SJCRH30 (cell line): ENCODE measurements around the gene ADAM12. TPM values are rescaled to one million over a fixed set of nuclear protein-coding genes. Genes with fewer than 3 reads are reported as not detected.

Source experiments
- DNase-seq, 2 experiments: peaks; one replicate each; pipeline ENCODE4 v3.0.0-alpha.2; 2015 to 2020
- H3K27ac ChIP-seq: fragments of 250-450 bp; sonication (Bioruptor Pico); 2 replicates; pipeline ENCODE4 v1.5.1; 2020; ENCODE audit warnings: mild to moderate bottlenecking, moderate library complexity
- H3K27me3 ChIP-seq: fragments of 250-450 bp; sonication (Bioruptor Pico); 2 replicates; pipeline ENCODE4 v1.5.1; 2020; ENCODE audit warnings: mild to moderate bottlenecking, moderate library complexity
- H3K36me3 ChIP-seq: fragments of 250-450 bp; sonication (Bioruptor Pico); 2 replicates; pipeline ENCODE4 v1.5.1; 2020; ENCODE audit warnings: mild to moderate bottlenecking, moderate library complexity
- H3K4me1 ChIP-seq: fragments of 250-450 bp; sonication (Bioruptor Pico); 2 replicates; pipeline ENCODE4 v1.5.1; 2020; ENCODE audit warnings: mild to moderate bottlenecking, moderate library complexity
- H3K4me3 ChIP-seq: fragments of 250-450 bp; sonication (Bioruptor Pico); 2 replicates; pipeline ENCODE4 v1.5.1; 2020; ENCODE audit warnings: mild to moderate bottlenecking, moderate library complexity
- H3K9me3 ChIP-seq: fragments of 250-450 bp; sonication (Bioruptor Pico); replicated peaks from 2 replicates; pipeline ENCODE4 v1.5.1; 2020; ENCODE audit warnings: mild to moderate bottlenecking, moderate library complexity
- total RNA-seq: library from RNA; depleted of rRNA; stranded (reverse); fragments of >200 nt; shearing (Covaris generic); gene quantifications from 2 replicates; pipeline ENCODE4 v1.2.3, GENCODE V29; 2014

Gene ADAM12
- total RNA-seq, 1 experiment from 2014 or later, result 0.26 TPM

DNA sequence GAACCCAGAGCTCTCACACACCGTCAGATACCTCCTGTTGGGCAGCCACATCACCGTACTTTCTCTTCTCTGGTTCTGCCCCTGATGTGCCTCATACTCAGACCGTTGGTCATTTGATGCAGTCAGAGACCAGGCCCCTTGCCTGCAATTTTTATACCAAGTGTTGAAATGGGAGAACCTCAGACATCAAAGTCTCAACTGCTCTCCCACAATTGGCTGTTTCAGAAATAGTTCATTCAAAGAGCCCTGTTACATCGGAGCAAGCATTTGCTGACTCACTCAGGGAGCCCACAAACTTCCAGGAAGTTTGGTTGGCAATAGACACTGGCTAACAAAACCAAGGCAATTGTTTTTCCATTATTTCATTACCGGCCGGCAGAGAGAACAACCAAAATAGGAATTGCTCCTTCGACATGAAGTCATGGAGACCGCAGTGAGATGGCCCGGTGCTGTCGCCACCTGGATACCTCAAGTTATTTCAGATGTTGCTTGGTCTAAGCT lies 33.5 kb upstream of the ADAM12 start:
- Histone ChIP-seq H3K4me1 (peaks cover 6% of the 10 kb centered on the region; the same call in 1 of the 2 replicates), H3K9me3 (peaks cover 9% of the 10 kb centered on the region), H3K4me3 (no peak overlapping the region), H3K36me3 (no peaks in the 10 kb centered on the region), H3K27ac (no peak overlapping the region), H3K27me3 (no peaks in the 10 kb centered on the region)
- DNase-seq, result peak in 1 of 2 experiments; percentile 36

- H3K9me3 ChIP-seq, result peaks cover 7% of the 10 kb centered on the region
- peaks cover 6% of the 10 kb centered on the region; the same call in 1 of the 2 replicates for H3K4me1 ChIP-seq
- no peak overlapping the region for H3K27ac ChIP-seq
- no peak for DNase-seq
- no peaks in the 10 kb centered on the region for H3K36me3 ChIP-seq
- no peaks in the 10 kb centered on the region for H3K27me3 ChIP-seq
- no peak overlapping the region for H3K4me3 ChIP-seq
Measured at GRCh38 chr10:126420567-126421300, 32.5 kb upstream of the ADAM12 start.

DNA sequence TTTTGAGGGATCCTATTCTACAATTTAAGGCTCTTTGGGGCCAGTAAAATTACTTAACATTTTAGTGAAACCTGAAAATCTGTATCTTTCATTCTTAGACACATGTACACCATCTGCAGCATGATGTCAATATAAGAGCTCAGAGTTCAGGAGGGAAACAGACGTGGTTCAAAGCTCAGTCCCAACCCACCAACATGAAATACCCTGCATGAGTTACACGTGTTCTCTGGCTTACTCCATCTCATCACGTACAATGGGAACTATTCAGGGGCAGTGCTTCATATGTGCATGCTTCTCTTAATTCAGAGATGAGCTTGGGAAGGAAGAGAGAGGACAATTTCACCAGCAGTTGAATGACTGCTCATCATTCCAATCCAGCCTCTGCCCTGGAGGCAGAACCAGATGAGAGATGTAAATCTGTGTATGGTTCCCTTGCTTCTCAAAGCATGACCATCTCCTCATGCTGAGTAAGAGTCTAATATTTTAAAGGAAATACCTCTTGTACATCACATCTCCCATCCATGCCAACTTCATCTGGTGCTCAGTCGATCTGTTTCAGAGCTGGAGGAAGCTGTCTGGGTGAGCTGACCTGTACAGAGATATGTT lies 29.0 kb upstream of the ADAM12 start:
- no peak overlapping the region for H3K4me3 ChIP-seq
- no peaks in the 10 kb centered on the region for H3K9me3 ChIP-seq
- no peak overlapping the region for H3K27ac ChIP-seq
- no peaks in the 10 kb centered on the region for H3K36me3 ChIP-seq
- no peak for DNase-seq
- H3K27me3 ChIP-seq, result no peaks in the 10 kb centered on the region
- H3K4me1 ChIP-seq, result peaks cover 6% of the 10 kb centered on the region; the same call in 1 of the 2 replicates

DNA sequence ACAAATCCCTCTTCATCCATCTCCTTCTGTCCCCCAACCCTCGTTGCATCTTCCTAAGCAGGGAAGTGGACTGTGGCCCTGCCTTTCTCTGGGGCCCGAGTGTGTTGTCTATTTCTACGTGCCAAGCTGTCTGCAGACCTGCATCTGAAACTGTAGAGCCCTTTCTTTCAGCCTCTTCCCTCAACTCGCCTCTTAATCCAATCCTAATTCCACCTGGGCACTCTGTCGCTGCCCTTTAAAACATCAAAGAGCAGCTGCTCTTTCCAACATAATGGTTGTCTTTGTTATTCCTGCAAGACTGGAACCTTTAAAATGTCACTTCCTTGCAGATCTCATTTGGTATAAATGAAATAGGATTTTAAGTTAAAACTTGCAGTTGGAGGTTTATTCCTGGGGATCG lies 21.5 kb upstream of the ADAM12 start:
- Histone ChIP-seq H3K27me3 (no peaks in the 10 kb centered on the region), H3K9me3 (no peaks in the 10 kb centered on the region)
- DNase-seq, result peak; percentile 51 to 83

GRCh38 chr10:126408953-126409641 lies 20.8 kb upstream of the ADAM12 start:
- Histone ChIP-seq H3K4me1 (peaks cover 19% of the 10 kb centered on the region), H3K36me3 (no peaks in the 10 kb centered on the region), H3K9me3 (no peaks in the 10 kb centered on the region), H3K4me3 (no peak overlapping the region), H3K27ac (peak overlapping the region; percentile 48), H3K27me3 (no peaks in the 10 kb centered on the region)
- no peak for DNase-seq

More for the DNA sequence above, 21.5 kb upstream of the ADAM12 start:
- Histone ChIP-seq H3K27ac (peak overlapping the region; percentile 48), H3K4me3 (no peak overlapping the region), H3K36me3 (no peaks in the 10 kb centered on the region), H3K4me1 (peaks cover 19% of the 10 kb centered on the region)

DNA sequence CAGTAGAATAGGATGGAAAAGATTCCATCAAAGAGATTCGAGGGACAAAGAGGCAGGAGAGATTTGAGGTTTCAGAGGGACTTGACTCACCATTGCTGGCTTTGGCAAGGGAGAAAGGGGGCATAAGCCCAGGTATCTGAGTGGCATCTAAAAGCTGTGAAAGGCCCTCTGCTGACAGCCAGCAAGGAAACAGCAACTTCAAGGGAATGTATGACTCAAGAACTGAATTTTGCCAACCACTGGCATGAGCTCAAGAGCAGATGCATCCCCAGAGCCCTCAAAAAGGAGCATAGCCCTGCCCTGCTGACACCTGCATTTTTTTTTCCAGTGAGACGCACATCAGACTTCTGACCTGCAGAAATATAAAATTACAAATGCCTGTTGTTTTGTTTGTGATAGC lies 19.6 kb upstream of the ADAM12 start:
- Histone ChIP-seq H3K9me3 (no peaks in the 10 kb centered on the region), H3K36me3 (no peaks in the 10 kb centered on the region), H3K27ac (no peak overlapping the region), H3K4me3 (no peak overlapping the region), H3K4me1 (peaks cover 19% of the 10 kb centered on the region), H3K27me3 (no peaks in the 10 kb centered on the region)
- no peak for DNase-seq

DNA sequence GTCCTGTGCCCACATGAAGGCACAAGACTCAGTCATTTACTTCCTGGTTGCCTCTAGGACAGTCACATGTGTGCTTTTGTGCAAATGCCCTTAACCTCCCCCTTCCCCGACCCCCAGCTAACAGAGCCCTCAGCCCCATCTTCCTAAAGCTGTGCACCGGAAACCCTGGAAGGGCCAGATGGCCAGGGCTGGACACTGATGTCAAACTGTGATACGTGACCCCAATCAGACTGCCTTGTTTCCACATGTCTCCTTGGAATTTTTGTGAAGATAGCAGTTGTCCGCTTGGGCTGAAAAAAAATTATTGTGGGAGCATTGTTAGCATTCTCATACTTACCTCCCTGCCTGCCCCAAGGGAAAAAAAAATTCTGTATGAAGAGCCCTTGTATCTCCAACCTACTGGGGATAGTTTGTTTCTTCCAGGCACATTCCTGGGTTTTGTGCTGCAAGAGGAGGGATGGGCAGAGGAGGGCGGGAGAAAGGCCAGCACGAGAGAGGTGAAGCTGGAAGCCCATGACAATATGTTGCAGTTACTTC lies 17.0 kb upstream of the ADAM12 start:
- DNase-seq, result no peak
- H3K27ac ChIP-seq, result no peak overlapping the region
- no peak overlapping the region for H3K4me3 ChIP-seq

DNA sequence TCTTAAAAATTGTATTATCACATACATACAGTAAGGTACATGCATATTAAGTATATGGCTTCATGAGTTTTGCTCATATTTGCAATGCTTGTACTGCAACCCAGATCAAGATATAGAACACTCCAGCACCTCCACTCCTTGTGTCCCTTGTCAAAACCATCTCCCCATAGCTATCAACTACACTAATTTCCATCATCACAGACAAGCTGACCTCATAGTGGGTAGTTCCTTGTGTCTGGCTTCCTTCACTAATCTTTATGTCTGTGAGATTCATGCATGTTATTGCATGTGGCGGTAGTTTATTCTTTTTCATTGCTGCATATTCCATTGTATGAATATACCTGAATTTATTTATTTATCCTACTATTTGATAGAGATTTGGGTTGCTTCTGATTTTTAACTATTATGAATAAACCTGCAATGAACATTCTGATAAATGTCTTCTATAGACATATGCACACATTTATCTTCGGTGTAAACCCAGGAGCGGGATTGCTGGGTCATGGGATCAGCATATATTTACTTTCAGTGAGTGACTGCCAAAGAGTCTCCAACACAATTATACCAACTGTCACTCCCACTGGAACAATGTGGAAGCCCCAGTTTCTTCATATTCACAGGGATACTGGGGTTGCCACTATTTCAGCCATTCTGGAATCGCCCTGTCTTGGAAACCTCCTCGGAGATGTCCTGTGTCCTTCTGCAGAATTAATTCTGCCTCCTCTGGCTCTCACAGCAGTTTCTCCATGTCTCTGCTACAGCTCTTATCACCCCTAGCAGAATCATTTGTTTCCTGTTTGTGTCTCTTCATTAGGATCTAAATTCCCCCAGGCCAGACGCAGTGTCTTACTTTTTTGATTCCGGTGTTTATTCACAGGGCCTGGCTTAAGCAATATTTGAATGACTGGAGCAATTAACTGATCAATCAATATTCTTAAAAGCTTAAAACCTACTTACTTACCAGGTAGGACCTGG lies 14.7 kb upstream of the ADAM12 start:
- no peak overlapping the region for H3K27ac ChIP-seq
- no peak for DNase-seq
- peaks cover 11% of the 10 kb centered on the region for H3K4me1 ChIP-seq
- H3K36me3 ChIP-seq, result no peaks in the 10 kb centered on the region
- no peaks in the 10 kb centered on the region for H3K27me3 ChIP-seq
- no peaks in the 10 kb centered on the region for H3K9me3 ChIP-seq
- H3K4me3 ChIP-seq, result no peak overlapping the region

More for the DNA sequence above, 17.0 kb upstream of the ADAM12 start:
- no peaks in the 10 kb centered on the region for H3K27me3 ChIP-seq
- H3K4me1 ChIP-seq, result peaks cover 13% of the 10 kb centered on the region
- H3K9me3 ChIP-seq, result no peaks in the 10 kb centered on the region
- H3K36me3 ChIP-seq, result no peaks in the 10 kb centered on the region

- no peak overlapping the region for H3K4me3 ChIP-seq
- H3K4me1 ChIP-seq, result peaks cover 23% of the 10 kb centered on the region
- H3K27me3 ChIP-seq, result no peaks in the 10 kb centered on the region
- no peaks in the 10 kb centered on the region for H3K9me3 ChIP-seq
- no peak for DNase-seq
- no peaks in the 10 kb centered on the region for H3K36me3 ChIP-seq
- H3K27ac ChIP-seq, result no peak overlapping the region
Measured at GRCh38 chr10:126400641-126401040, 12.4 kb upstream of the ADAM12 start.

DNA sequence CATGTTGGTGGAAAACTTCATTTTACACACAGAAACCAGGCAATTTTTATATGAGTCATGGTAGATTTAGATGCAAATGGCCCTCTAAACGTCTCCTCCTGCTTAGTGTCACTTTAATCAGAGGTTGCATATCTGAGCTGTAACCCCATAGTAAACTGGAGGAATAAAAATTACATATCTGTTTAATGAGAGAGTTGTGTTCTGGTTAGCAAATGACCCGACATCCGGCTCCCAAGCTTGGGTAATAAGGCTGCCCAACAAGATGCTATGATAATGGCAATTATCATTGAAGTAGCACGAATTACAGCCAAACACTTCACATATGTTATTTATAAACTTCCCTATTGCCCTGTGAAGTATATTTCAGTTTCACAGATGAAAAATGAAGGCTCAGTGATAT lies 10.6 kb upstream of the ADAM12 start:
- Histone ChIP-seq H3K4me1 (peaks cover 23% of the 10 kb centered on the region), H3K36me3 (no peaks in the 10 kb centered on the region), H3K4me3 (no peak overlapping the region), H3K27ac (peak overlapping the region; percentile 14; the same call in 1 of the 2 replicates), H3K9me3 (no peaks in the 10 kb centered on the region), H3K27me3 (no peaks in the 10 kb centered on the region)
- DNase-seq, result no peak

- Histone ChIP-seq H3K27me3 (no peaks in the 10 kb centered on the region), H3K4me3 (no peak overlapping the region), H3K4me1 (peaks cover 23% of the 10 kb centered on the region), H3K27ac (peak overlapping the region; percentile 68), H3K36me3 (no peaks in the 10 kb centered on the region), H3K9me3 (no peaks in the 10 kb centered on the region)
- no peak for DNase-seq
Measured at GRCh38 chr10:126398383-126398743, 10.1 kb upstream of the ADAM12 start.

GRCh38 chr10:126397640-126398382 lies 9.5 kb upstream of the ADAM12 start:
- Histone ChIP-seq H3K27ac (peak overlapping the region; percentile 68), H3K27me3 (no peaks in the 10 kb centered on the region), H3K36me3 (no peaks in the 10 kb centered on the region), H3K4me1 (peaks cover 23% of the 10 kb centered on the region), H3K9me3 (no peaks in the 10 kb centered on the region), H3K4me3 (no peak overlapping the region)
- peak; percentile 78 to 86 for DNase-seq

- Histone ChIP-seq H3K27ac (peak overlapping the region; percentile 68), H3K27me3 (no peaks in the 10 kb centered on the region), H3K4me3 (no peak overlapping the region), H3K36me3 (no peaks in the 10 kb centered on the region), H3K9me3 (no peaks in the 10 kb centered on the region), H3K4me1 (peaks cover 24% of the 10 kb centered on the region)
- no peak for DNase-seq
Measured at GRCh38 chr10:126397156-126397555, 8.9 kb upstream of the ADAM12 start.
